HG03097 (cell line): ENCODE results near the gene UBE2B.
"Not testable (repeated sequence)": the region's sequence is repeated elsewhere in the genome, so short reads cannot be mapped to it uniquely, and the experiment has no call there.

Source experiments
- ATAC-seq: cut with Tn5 transposase; IDR thresholded peaks from one replicate; pipeline ENCODE4 v1.9.1; 2021; ENCODE audit not compliant: unreplicated experiment, low FRiP score

Gene UBE2B

GRCh38 chr5:134370871-134371833 lies at the start of gene UBE2B:
UBE2B (plus strand) TSS chr5:134371569; CDS start chr5:134371596, 27 bp downstream.
- peak; percentile 76 for ATAC-seq

GRCh38 chr5:134327327-134327726 lies 44.0 kb upstream of the UBE2B start:
- ATAC-seq = no peak

- no peak for ATAC-seq
Measured at GRCh38 chr5:134328619-134329018, 42.8 kb upstream of the UBE2B start.

DNA sequence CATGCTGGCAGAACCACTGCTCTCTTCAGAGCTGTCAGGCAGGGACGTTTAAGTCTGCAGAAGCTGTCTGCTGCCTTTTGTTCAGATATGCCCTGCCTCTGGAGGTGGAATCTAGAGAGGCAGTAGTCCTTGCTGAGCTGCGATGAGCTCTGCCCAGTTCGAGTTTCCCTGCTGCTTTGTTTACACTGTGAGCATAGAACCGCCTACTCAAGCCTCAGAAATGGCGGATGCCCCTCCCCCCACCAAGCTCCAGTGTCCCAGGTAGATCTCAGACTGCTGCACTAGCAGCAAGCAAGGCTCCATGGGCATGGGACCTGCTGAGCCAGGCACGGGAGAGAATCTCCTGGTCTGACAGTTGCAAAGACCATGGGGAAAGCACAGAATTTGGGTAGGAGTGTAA lies 34.5 kb upstream of the UBE2B start:
- ATAC-seq = not testable (repeated sequence)

- ATAC-seq = not testable (repeated sequence)
Measured at GRCh38 chr5:134343500-134343899, 27.9 kb upstream of the UBE2B start.

DNA sequence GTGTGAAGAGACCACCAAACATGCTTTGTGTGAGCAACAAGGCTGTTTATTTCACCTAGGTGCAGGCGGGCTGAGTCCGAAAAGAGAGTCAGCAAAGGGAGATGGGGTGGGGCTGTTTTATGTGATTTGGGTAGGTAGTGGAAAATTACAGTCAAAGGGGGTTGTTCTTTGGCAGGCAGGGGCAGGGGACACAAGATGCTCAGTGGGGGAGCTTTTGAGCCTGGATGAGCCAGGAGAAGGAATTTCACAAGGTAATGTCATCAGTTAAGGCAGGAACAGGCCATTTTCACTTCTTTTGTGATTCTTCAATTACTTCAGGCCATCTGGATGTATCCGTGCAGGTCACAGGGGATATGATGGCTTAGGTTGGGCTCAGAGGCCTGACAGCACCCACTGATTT lies 25.9 kb upstream of the UBE2B start:
- not testable (repeated sequence) for ATAC-seq

DNA sequence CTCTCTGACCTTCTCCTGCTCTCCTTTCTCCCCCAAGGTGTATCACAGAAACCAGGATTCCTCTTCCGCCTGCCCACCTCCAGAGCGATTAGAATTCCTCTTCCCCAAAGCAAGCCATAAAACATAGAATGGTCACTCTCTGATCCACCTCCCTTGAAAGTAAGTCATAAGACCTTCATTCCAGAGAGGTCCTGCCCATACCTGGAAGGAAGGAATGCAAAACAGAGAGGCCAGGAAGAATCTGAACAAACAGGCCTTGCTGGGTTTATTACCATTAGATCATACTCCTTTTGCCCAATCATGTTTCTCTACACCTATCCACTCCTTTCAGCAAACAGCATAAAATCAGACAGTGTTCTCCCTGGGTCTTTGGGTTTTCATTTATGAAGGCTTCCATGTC lies 25.4 kb upstream of the UBE2B start:
- no peak for ATAC-seq

- no peak for ATAC-seq
Measured at GRCh38 chr5:134349463-134349862, 21.9 kb upstream of the UBE2B start.

DNA sequence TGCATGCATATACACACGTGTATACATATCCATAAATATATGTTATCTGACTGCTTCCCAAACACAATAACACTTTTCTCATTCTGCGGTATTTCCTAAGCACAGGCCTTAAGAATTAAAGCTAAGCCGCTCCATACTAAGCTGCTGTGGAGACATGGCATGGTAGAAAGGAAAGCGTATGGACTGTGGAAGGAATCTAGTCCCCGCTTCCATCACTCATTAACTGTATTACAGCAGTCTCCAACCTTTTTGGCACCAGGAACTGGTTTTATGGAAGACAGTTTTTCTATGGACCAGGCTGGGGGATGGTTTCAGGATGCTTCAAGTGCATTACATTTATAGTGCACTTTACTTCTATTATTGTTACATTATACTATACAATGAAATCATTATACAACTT lies 15.7 kb upstream of the UBE2B start:
- ATAC-seq = no peak

DNA sequence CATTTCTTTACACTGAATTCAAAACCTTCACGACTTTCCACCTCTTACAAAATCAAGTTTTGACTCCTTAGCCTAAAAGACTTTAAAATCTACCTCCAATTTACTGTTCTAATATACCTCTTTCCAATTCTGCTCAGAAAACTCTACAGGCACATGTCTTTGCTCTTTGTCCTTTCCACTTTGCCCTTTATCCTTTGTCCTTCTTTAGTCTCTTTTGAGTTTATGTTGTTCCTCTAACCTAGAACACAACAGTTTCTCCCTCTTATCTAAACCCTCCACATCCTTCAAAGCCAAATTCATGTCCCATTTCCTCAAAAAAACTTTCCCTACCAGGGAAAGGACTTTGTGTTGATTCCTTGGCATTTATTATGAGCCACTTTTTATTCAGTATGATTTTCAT lies 5.8 kb upstream of the UBE2B start:
- ATAC-seq = no peak

DNA sequence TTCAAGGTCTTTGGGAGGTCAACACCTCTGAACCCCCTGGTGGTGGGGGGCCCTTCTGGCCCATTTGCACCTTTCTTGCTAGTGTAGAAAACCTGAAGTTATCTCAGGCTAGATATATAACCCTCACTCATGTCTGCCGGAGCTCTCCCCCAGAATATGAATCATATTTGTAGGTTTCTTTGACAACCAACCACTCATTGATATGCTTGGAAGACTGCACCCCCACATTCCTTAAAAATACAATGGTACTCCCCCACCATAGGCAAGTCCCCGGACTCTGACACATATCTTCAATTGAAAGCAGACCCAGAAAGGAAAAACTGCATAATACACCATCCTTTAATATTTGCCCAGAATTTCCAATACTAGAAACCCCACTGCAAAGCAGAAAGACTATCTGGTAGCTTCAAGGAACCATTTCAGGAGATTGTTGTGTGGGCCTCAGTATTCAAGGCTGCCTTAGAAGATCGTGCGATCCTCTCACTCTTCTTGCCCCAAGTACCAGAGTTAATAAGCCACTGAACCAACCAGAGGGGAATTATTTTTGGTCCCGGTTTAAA lies 978 bp upstream of the UBE2B start:
- peak; percentile 6 for ATAC-seq

DNA sequence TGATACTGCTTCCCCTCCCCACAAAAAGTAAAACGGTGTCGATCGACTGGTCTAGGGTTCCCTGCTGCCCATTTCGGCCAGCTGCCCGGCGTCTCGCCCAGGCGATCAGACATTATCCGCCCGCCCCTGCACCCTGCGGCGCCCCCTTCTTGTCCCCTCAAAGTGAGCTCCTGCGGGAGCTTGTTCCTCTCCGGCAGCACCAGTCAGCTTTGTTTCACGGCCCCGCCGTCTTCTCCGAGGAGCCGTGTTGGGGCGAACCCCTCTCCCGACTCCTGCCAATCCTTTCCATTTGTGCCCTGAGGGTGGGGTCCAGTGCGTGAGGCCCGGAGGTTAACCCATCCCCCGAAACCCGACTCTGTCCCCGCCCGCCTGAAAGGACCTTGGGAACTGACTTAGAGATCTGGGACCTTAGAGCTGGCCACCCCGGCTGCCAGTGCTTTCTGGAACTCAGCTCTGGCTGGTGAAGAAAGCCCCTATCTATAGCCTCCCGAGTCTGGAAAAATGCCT lies 518 bp downstream of the UBE2B start:
- no peak for ATAC-seq

GRCh38 chr5:134373633-134374032 lies 2.3 kb downstream of the UBE2B start:
- ATAC-seq = not testable (repeated sequence)

DNA sequence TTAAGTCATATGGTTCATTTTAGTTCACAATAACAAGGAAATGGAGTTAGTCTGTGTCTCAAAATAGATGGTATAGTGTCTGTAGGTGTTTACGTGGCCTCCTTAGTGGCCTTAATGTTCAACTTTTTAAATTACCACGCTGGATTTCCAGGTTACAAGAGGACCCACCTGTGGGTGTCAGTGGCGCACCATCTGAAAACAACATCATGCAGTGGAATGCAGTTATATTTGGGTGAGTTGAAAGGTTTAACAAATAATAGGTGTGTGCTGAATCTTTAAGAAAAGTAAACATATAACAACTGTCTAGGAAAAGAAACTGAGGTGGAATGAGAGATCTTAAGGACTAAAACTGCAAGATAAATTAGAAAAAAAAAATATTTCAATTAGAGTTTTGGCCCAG lies 2.9 kb downstream of the UBE2B start:
- no peak for ATAC-seq

DNA sequence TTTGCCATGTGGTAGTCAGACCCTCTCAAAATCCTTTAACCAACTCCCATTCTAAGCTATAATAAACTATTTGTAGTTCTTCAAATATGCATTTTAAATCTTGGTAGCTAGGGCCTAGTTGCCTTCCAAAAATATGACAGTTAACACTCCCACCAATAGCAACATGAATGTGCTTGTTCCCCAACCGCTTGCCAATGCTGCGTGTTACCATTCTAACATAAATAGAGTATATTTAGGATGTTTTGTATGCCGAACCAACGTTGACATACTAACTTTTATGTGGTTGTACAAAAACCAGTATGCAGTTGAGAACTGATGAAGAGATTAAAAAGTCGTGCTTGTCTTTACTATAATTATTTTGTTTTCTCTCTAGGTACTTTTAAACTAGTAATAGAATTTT lies 9.0 kb downstream of the UBE2B start:
- ATAC-seq = no peak

- ATAC-seq = not testable (repeated sequence)
Measured at GRCh38 chr5:134382204-134382603, 10.8 kb downstream of the UBE2B start.

- no peak for ATAC-seq
Measured at GRCh38 chr5:134383980-134384697, 12.8 kb downstream of the UBE2B start.

DNA sequence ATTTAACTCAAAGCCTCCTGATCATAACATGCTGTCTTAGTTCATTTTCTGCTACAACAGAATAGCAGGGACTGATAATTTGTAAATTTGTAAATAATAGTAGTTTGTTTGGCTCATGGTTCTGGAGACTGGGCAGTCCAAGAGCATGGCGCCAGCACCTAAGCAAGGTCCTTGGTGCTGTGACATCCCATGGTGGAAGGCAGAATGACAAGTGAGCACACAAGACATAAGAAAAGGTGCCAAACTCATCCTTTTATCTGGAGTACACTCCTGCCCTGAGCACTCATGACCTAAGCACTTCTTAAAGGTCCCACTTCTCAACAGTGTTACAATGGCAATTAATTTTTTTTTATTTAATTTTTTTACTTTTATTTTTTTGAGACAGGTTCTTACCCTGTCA lies 16.1 kb downstream of the UBE2B start:
- ATAC-seq = no peak

DNA sequence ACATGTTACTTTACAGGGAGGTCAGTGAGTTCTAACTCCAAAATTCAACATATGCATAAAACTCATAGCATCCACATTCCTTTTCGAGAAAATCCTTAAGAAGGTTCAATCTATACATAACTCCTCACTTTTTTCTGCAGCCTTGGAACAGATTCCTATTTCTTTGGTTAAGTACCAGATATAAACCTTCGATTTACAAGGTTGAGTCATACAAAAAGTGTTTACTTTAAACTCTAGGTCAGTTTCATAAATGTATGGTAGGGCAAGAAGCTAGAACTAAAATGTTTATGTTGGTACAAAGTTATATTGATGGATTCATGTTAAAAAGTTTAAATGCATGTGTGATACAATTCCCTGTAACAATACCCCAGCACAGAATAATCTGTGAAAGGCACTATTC lies 20.9 kb downstream of the UBE2B start:
- ATAC-seq = no peak

- ATAC-seq = no peak
Measured at GRCh38 chr5:134394932-134395331, 23.6 kb downstream of the UBE2B start.

GRCh38 chr5:134396274-134396673 lies 24.9 kb downstream of the UBE2B start:
- ATAC-seq = no peak
